Measurements from ENCODE around the gene FHIP1A. TPM values are rescaled to one million over a fixed set of nuclear protein-coding genes. Genes with fewer than 3 reads are reported as not detected.

The FHIP1A gene
- total and polyA plus RNA-seq, 12 donors = 0.27 to 8.0 (median 3.0) TPM

DNA sequence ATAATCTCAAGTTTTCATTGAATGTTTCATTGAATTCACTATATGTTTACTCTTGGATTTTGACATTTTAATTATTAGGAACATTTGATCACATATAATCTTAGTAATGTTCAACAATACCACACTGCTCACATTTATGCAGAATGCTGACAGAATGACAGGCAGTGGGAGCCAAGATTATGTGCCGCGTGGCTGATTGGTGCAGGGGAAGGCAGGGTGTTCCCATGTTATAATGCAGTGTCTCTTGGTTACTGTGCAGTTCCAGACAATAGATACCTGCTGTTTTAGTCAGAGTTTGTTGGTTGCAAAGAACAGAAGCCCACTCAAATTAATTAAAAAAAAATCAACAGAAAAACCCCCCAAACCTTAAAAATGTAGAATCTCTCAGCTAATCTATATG lies 33.0 kb downstream of the FHIP1A start:
- Histone ChIP-seq H3K9me3 (replicated peaks in 1 of 3) (no peaks in the 10 kb centered on the region), H3K27ac (no peak overlapping the region), H3K36me3 (replicated peaks in 1 of 2) (no peaks in the 10 kb centered on the region), H3K4me3 (no peak overlapping the region), H3K4me1 (replicated peaks in 1 of 2) (no peaks in the 10 kb centered on the region), H3K27me3 (no peaks in the 10 kb centered on the region)
- TF ChIP-seq, protein P1, sequence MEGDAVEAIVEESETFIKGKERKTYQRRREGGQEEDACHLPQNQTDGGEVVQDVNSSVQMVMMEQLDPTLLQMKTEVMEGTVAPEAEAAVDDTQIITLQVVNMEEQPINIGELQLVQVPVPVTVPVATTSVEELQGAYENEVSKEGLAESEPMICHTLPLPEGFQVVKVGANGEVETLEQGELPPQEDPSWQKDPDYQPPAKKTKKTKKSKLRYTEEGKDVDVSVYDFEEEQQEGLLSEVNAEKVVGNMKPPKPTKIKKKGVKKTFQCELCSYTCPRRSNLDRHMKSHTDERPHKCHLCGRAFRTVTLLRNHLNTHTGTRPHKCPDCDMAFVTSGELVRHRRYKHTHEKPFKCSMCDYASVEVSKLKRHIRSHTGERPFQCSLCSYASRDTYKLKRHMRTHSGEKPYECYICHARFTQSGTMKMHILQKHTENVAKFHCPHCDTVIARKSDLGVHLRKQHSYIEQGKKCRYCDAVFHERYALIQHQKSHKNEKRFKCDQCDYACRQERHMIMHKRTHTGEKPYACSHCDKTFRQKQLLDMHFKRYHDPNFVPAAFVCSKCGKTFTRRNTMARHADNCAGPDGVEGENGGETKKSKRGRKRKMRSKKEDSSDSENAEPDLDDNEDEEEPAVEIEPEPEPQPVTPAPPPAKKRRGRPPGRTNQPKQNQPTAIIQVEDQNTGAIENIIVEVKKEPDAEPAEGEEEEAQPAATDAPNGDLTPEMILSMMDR (IDR thresholded peaks at IDR 0.05) = no peak
- no peak for TF ChIP-seq POLR2A (IDR thresholded peaks at IDR 0.05)
- DNase-seq = no peak
- intact Hi-C loops (cut with DNase I) = no loop called here
- 79 to 100% (median 95%) methylated on average over 2 of the region's 2 CpGs for WGBS, 4 donors

DNA sequence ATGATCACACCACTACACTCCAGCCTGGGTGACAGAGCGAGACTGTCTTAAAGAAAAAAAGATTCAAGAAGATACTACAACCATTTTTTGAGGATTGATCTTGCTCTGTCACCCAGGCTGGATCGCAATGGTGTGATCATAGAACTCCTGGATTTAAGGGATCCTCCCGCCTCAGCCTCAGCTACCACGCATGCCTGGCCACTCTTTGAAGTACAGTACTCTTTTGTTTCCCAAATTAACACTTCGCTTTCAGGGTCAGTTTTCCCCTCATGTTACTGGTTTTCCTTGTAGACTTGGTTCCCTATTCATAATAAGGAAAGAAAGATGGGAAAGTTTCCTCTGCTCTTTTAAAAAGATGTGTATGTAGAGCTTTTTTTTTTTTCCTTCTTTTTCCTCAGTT lies 34.3 kb downstream of the FHIP1A start:
- H3K9me3 ChIP-seq (replicated peaks in 1 of 3) = no peaks in the 10 kb centered on the region
- no peak overlapping the region for H3K27ac ChIP-seq
- H3K36me3 ChIP-seq (replicated peaks in 1 of 2) = no peaks in the 10 kb centered on the region
- no peaks in the 10 kb centered on the region for H3K27me3 ChIP-seq
- no peak for TF ChIP-seq POLR2A (IDR thresholded peaks at IDR 0.05)
- TF ChIP-seq, protein P1 (IDR thresholded peaks at IDR 0.05) = no peak
- no peaks in the 10 kb centered on the region for H3K4me1 ChIP-seq (replicated peaks in 1 of 2)
- no peak for DNase-seq
- WGBS, 4 donors = 74 to 88% (median 78%) methylated on average over 5 of the region's 5 CpGs
- H3K4me3 ChIP-seq = no peak overlapping the region
- intact Hi-C loops (cut with DNase I) = no loop called here

DNA sequence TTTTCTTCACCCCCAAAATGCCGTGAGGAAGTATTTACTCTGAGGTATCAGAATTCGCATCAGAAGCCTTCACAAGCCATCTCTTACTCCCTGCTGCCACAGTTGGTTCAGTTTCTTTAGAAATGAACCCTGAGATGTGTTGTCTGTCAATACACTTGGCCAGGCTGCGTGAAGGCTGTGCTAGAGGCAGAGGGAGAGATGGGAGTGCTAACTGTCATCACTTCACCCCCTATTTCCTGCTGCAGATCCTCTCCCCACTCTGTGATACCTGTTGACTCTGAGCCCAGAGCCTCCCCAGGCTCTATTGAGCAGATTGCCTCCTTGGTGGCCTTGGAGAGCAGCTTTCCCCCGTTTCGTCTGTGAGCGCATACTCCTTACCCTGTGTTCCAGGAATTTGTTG lies 34.8 kb downstream of the FHIP1A start:
- Histone ChIP-seq H3K27ac (no peak overlapping the region), H3K27me3 (no peaks in the 10 kb centered on the region), H3K4me1 (replicated peaks in 1 of 2) (no peaks in the 10 kb centered on the region), H3K9me3 (replicated peaks in 1 of 3) (no peaks in the 10 kb centered on the region), H3K36me3 (replicated peaks in 1 of 2) (no peaks in the 10 kb centered on the region), H3K4me3 (no peak overlapping the region)
- DNase-seq = no peak
- intact Hi-C loops (cut with DNase I) = no loop called here
- WGBS, 4 donors = 77 to 92% (median 86%) methylated on average over 6 of the region's 6 CpGs
- TF ChIP-seq, protein P1 (IDR thresholded peaks at IDR 0.05) = no peak
- no peak for TF ChIP-seq POLR2A (IDR thresholded peaks at IDR 0.05)

DNA sequence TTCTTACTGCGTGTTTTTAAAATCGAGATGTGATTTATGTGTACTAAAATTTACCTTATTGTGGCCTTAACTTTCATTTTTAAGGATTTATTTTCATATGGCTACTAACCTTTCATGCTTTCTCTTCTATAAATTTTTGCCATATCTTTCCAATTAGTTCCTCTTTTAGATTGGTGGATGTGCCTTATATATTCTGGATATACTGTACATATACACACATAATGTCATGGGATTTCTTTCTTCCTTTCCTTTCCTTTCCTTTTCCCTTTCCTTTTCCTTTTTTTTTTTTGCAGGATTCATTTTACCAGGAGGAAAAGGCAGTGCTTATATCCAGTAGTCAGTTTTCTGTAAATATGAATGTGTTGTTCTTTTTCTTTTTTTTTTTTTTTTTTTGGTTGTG lies 37.2 kb downstream of the FHIP1A start:
- WGBS, 4 donors = 79 to 90% (median 87%) methylated on average over 2 of the region's 2 CpGs
- H3K27me3 ChIP-seq = no peaks in the 10 kb centered on the region
- intact Hi-C loops (cut with DNase I) = no loop called here
- H3K36me3 ChIP-seq (replicated peaks in 1 of 2) = no peaks in the 10 kb centered on the region
- no peaks in the 10 kb centered on the region for H3K9me3 ChIP-seq (replicated peaks in 1 of 3)
- H3K4me3 ChIP-seq = no peak overlapping the region
- no peak overlapping the region for H3K27ac ChIP-seq
- DNase-seq = no peak
- no peaks in the 10 kb centered on the region for H3K4me1 ChIP-seq (replicated peaks in 1 of 2)
- no peak for TF ChIP-seq POLR2A (IDR thresholded peaks at IDR 0.05)
- TF ChIP-seq, protein P1 (IDR thresholded peaks at IDR 0.05) = no peak

Data from adrenal gland (tissue), 12 donors.